Body of pancreas (tissue), 4 donors: ENCODE measurements around the gene EXOSC2. TPM values are rescaled to one million over a fixed set of nuclear protein-coding genes. Genes with fewer than 3 reads are reported as not detected.

ENCODE experiments used
- ATAC-seq: fragments of 150-250 bp; one replicate; pipeline ENCODE4 v1.9.1; 2016
- DNase-seq, 4 donors: peaks; one replicate each; pipeline ENCODE4 v3.0.0-alpha.2; 2019
- H3K27ac ChIP-seq, 4 donors: fragments of 200-600 bp; sonication (generic); 1 replicate in 3 of 4; 2 replicates in 1 of 4; pipeline versions ENCODE4 v1.5.1 to v1.6.1; 2016 to 2019; ENCODE audit warnings: mild to moderate bottlenecking in 1 of 4, mixed read lengths in 1 of 4, moderate library complexity in 1 of 4
- H3K27me3 ChIP-seq, 2 donors: fragments of 200-600 bp; sonication (generic); one replicate each; pipeline ENCODE4 v1.6.0; 2016; ENCODE audit warnings: mild to moderate bottlenecking in 1 of 2
- H3K36me3 ChIP-seq, 2 donors: fragments of 200-600 bp; sonication (generic); replicated peaks in 1 of 2; 2 replicates each; pipeline ENCODE4 v1.5.1; 2016; ENCODE audit warnings: low read depth in 2 of 2; ENCODE audit not compliant: insufficient read depth in 1 of 2
- H3K4me1 ChIP-seq: fragments of 200-600 bp; sonication (generic); one replicate; pipeline ENCODE4 v1.6.0; 2016
- H3K4me3 ChIP-seq, 2 donors: fragments of 200-600 bp; sonication (generic); 1 replicate in 1 of 2; 2 replicates in 1 of 2; pipeline ENCODE4 v1.5.1; 2016 to 2019
- H3K9me3 ChIP-seq, 3 donors: fragments of 200-600 bp; sonication (generic); 1 replicate in 2 of 3; 2 replicates in 1 of 3; pipeline ENCODE4 v1.5.1; 2016
- CTCF ChIP-seq, 7 experiments: fragments of 450-650 bp in 4 of 7; fragments of 200-600 bp in 3 of 7; sonication (generic) in 3 of 7; IDR thresholded peaks; one replicate each; pipeline ENCODE4 v1.5.1; 2016 to 2019; ENCODE audit warnings: antibody characterized with exemption in 7 of 7
- POLR2A ChIP-seq, 3 donors: fragments of 450-650 bp; IDR thresholded peaks; one replicate each; pipeline ENCODE4 v1.6.1; 2016; ENCODE audit warnings: antibody characterized with exemption in 3 of 3, mild to moderate bottlenecking in 2 of 3
- WGBS, 2 donors: methylation state at CpG; one replicate each; pipeline ENCODE4 v1.1.5; 2017; 5-methylcytosine and 5-hydroxymethylcytosine counted together
- intact Hi-C: fragments of 100-400 bp; cut with DNase I; formaldehyde crosslinking; loops from one replicate; pipeline ENCODE4 v1.15.1; 2023
- total RNA-seq, 2 donors: library from RNA; depleted of rRNA; stranded (reverse); fragments of >200 nt; gene quantifications; one replicate each; pipeline ENCODE4 v1.1.0, GENCODE V29; 2016

EXOSC2 gene
- total RNA-seq, 2 donors from 2014 or later = 12.2 to 17.1 TPM

- Histone ChIP-seq H3K27ac (no peak overlapping the region), H3K9me3 (no peaks in the 10 kb centered on the region), H3K4me3 (no peak overlapping the region), H3K4me1 (peaks cover 10% of the 10 kb centered on the region), H3K27me3 (peaks cover 0 to 15% of the 10 kb centered on the region in 2 donors), H3K36me3 (no peaks in the 10 kb centered on the region)
- no peak for TF ChIP-seq POLR2A (IDR thresholded peaks at IDR 0.05)
- no peak for TF ChIP-seq CTCF (IDR thresholded peaks at IDR 0.05)
- 74 to 78% methylated on average over 6 of the region's 6 CpGs for WGBS, 2 donors
- ATAC-seq (no peak), DNase-seq (no peak)
- intact Hi-C loops = no loop called here
Measured at GRCh38 chr9:130670644-130671043, 22.9 kb upstream of the EXOSC2 start.

DNA sequence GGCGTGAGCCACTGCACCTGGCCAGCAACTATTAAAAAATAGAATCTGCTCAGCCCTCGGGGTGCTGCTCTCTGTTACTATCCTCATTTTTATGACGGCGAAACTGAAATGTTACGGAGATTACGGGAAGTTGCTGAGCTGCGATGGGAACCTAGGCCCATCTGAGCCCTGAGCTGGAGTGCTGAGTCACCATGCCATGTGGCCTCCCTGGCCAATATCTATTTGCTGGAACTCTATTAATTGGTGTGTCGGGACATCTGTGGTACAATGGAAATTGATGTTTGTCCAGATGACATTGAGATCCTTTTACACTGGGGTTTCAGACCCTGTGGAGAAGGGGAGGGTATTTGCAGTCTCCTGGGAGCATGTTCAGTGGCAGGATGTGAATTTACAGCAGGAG is 21.1 kb upstream of the EXOSC2 start:
- DNase-seq = no peak
- Histone ChIP-seq H3K4me3 (no peak overlapping the region), H3K27ac (no peak overlapping the region), H3K9me3 (no peaks in the 10 kb centered on the region), H3K4me1 (no peaks in the 10 kb centered on the region), H3K27me3 (peaks cover 0 to 3% of the 10 kb centered on the region in 2 donors), H3K36me3 (no peaks in the 10 kb centered on the region)
- no peak for ATAC-seq
- intact Hi-C loops = no loop called here
- no peak for TF ChIP-seq POLR2A (IDR thresholded peaks at IDR 0.05)
- TF ChIP-seq CTCF (IDR thresholded peaks at IDR 0.05) = no peak
- WGBS, 2 donors = 79 to 83% methylated on average over 8 of the region's 8 CpGs

GRCh38 chr9:130672933-130673615 is 20.5 kb upstream of the EXOSC2 start:
- Histone ChIP-seq H3K27me3 (no peaks in the 10 kb centered on the region), H3K9me3 (no peaks in the 10 kb centered on the region), H3K27ac (no peak overlapping the region), H3K36me3 (no peaks in the 10 kb centered on the region), H3K4me3 (no peak overlapping the region), H3K4me1 (no peaks in the 10 kb centered on the region)
- TF ChIP-seq CTCF (IDR thresholded peaks at IDR 0.05) (no peak), POLR2A (IDR thresholded peaks at IDR 0.05) (no peak)
- 76 to 85% methylated on average over 6 to 12 of the region's 12 CpGs for WGBS, 2 donors
- ATAC-seq (no peak), DNase-seq (no peak)
- intact Hi-C loops = no loop called here

DNA sequence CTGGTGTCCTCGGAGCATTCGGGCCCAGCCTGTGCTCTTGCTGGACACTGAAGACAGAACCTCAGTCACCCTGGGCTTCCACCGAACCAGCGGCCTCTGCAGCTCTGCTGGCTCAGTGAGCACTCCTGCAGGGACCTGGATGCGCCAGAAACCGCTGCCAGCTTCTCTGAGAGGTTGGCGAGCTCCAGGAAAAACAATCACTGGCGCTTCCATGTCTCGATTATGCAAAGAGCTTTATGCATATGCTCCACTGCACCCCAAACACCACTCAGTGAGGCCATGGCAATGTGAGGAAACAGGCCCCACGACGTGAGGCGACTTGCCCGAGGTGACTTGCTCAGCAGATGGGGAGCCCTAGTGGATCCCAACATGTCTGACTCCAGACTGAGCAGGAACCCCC is 18.2 kb upstream of the EXOSC2 start:
- intact Hi-C loops = no loop called here
- H3K4me3 ChIP-seq = no peak overlapping the region
- H3K27ac ChIP-seq = no peak overlapping the region
- no peaks in the 10 kb centered on the region for H3K9me3 ChIP-seq
- WGBS, 2 donors = 76 to 80% methylated on average over 12 to 13 of the region's 13 CpGs
- ATAC-seq (no peak), DNase-seq (no peak)
- H3K4me1 ChIP-seq = no peaks in the 10 kb centered on the region
- H3K36me3 ChIP-seq = no peaks in the 10 kb centered on the region
- no peaks in the 10 kb centered on the region for H3K27me3 ChIP-seq
- TF ChIP-seq POLR2A (IDR thresholded peaks at IDR 0.05) (no peak), CTCF (IDR thresholded peaks at IDR 0.05) (no peak)

GRCh38 chr9:130677252-130677651 is 16.3 kb upstream of the EXOSC2 start:
- 62 to 84% methylated on average over 6 to 7 of the region's 7 CpGs for WGBS, 2 donors
- ATAC-seq (no peak), DNase-seq (no peak)
- no peaks in the 10 kb centered on the region for H3K9me3 ChIP-seq
- H3K27ac ChIP-seq = no peak overlapping the region
- intact Hi-C loops = no loop called here
- peaks cover 13% of the 10 kb centered on the region for H3K4me1 ChIP-seq
- no peaks in the 10 kb centered on the region for H3K27me3 ChIP-seq
- H3K36me3 ChIP-seq = no peaks in the 10 kb centered on the region
- H3K4me3 ChIP-seq = no peak overlapping the region
- no peak for TF ChIP-seq POLR2A (IDR thresholded peaks at IDR 0.05)
- no peak for TF ChIP-seq CTCF (IDR thresholded peaks at IDR 0.05)
